HFF-Myc (cell line): ENCODE data around the gene SMIM9.
"Not testable (repeated sequence)": the region's sequence is repeated elsewhere in the genome, so short reads cannot be mapped to it uniquely, and the experiment has no call there.

Experiments
- DNase-seq: peaks from one replicate; pipeline ENCODE4 v3.0.0-alpha.2; 2011; ENCODE audit warnings: low read depth; ENCODE audit errors: extremely low read depth
- H3K4me3 ChIP-seq: replicated peaks from 2 replicates; pipeline ENCODE4 v1.5.1; 2011; ENCODE audit warnings: low read depth, mild to moderate bottlenecking, control low read depth, low read length
- CTCF ChIP-seq: IDR thresholded peaks from 2 replicates; pipeline ENCODE4 v1.5.1; 2012; ENCODE audit warnings: mild to moderate bottlenecking, low read depth, low read length, control low read depth; ENCODE audit errors: missing control alignments

Gene SMIM9

GRCh38 chrX:154822029-154822428 lies 12.4 kb downstream of the SMIM9 start:
- no peak for DNase-seq
- H3K4me3 ChIP-seq: no peak overlapping the region
- TF ChIP-seq CTCF: no peak

- no peak overlapping the region for H3K4me3 ChIP-seq
- no peak for DNase-seq
- TF ChIP-seq CTCF: no peak
Observed at GRCh38 chrX:154821523-154821922, 12.9 kb downstream of the SMIM9 start.

GRCh38 chrX:154819771-154820341 lies 14.6 kb downstream of the SMIM9 start:
- no peak for DNase-seq
- no peak overlapping the region for H3K4me3 ChIP-seq
- TF ChIP-seq CTCF: no peak

- DNase-seq: no peak
- no peak overlapping the region for H3K4me3 ChIP-seq
- TF ChIP-seq CTCF: no peak
Observed at GRCh38 chrX:154818916-154819770, 15.3 kb downstream of the SMIM9 start.

GRCh38 chrX:154817048-154817618 lies 17.3 kb downstream of the SMIM9 start:
- DNase-seq, H3K4me3 ChIP-seq: not testable (repeated sequence)

GRCh38 chrX:154816326-154816898 lies 18.1 kb downstream of the SMIM9 start:
- DNase-seq, H3K4me3 ChIP-seq: not testable (repeated sequence)

- no peak overlapping the region for H3K4me3 ChIP-seq
- DNase-seq: no peak
- TF ChIP-seq CTCF: no peak
Observed at GRCh38 chrX:154815274-154815818, 19.1 kb downstream of the SMIM9 start.
